HTR-8/SVneo (cell line): ENCODE data around the gene JAZF1.

Source experiments
- DNase-seq: peaks from one replicate; pipeline ENCODE4 v3.0.0; 2011; ENCODE audit warnings: low spot score, mixed read lengths; ENCODE audit not compliant: insufficient read length
- FAIRE-seq: peaks from 2 replicates; lab custom pipeline; 2011; peaks lifted over from hg19 to GRCh38; lab: Jason Lieb, UNC

Gene JAZF1

GRCh38 chr7:28083164-28083997, 97.2 kb downstream of the JAZF1 start:
- FAIRE-seq (no peak), DNase-seq (no peak)

- no peak for FAIRE-seq
- DNase-seq = no peak
Measured at GRCh38 chr7:28082071-28082470, 98.5 kb downstream of the JAZF1 start.

GRCh38 chr7:28081016-28081415, 99.6 kb downstream of the JAZF1 start:
- DNase-seq (no peak), FAIRE-seq (no peak)

- DNase-seq = no peak
- FAIRE-seq = peak; percentile 90
Measured at GRCh38 chr7:28078036-28078901, 102.3 kb downstream of the JAZF1 start.

- DNase-seq (no peak), FAIRE-seq (no peak)
Measured at GRCh38 chr7:28077616-28078015, 103.0 kb downstream of the JAZF1 start.

- no peak for DNase-seq
Measured at GRCh38 chr7:28076423-28077200, 104.0 kb downstream of the JAZF1 start.

GRCh38 chr7:28075674-28076358, 104.8 kb downstream of the JAZF1 start:
- DNase-seq = no peak
- FAIRE-seq = no peak

More at GRCh38 chr7:28076423-28077200, 104.0 kb downstream of the JAZF1 start:
- FAIRE-seq = no peak

- DNase-seq = no peak
- FAIRE-seq = no peak
Measured at GRCh38 chr7:28072876-28073514, 107.6 kb downstream of the JAZF1 start.

GRCh38 chr7:28071570-28071969, 109.0 kb downstream of the JAZF1 start:
- DNase-seq = no peak
- FAIRE-seq = no peak

GRCh38 chr7:28070297-28071055, 110.1 kb downstream of the JAZF1 start:
- no peak for FAIRE-seq

GRCh38 chr7:28069807-28070206, 110.8 kb downstream of the JAZF1 start:
- DNase-seq (no peak), FAIRE-seq (no peak)

More at GRCh38 chr7:28070297-28071055, 110.1 kb downstream of the JAZF1 start:
- DNase-seq = no peak

- no peak for FAIRE-seq
Measured at GRCh38 chr7:28069388-28069787, 111.2 kb downstream of the JAZF1 start.

GRCh38 chr7:28068811-28069216, 111.8 kb downstream of the JAZF1 start:
- DNase-seq = no peak
- no peak for FAIRE-seq

More at GRCh38 chr7:28069388-28069787, 111.2 kb downstream of the JAZF1 start:
- DNase-seq = no peak

- DNase-seq (no peak), FAIRE-seq (no peak)
Measured at GRCh38 chr7:28067171-28067570, 113.4 kb downstream of the JAZF1 start.

GRCh38 chr7:28065721-28066285, 114.8 kb downstream of the JAZF1 start:
- FAIRE-seq = no peak
- no peak for DNase-seq

GRCh38 chr7:28065308-28065707, 115.3 kb downstream of the JAZF1 start:
- DNase-seq = no peak
- no peak for FAIRE-seq

- no peak for DNase-seq
- no peak for FAIRE-seq
Measured at GRCh38 chr7:28064437-28064836, 116.2 kb downstream of the JAZF1 start.
